GM18502 (cell line): ENCODE results near the gene ZNF641.

Experiments
- ATAC-seq: cut with Tn5 transposase; IDR thresholded peaks from one replicate; pipeline ENCODE4 v1.9.1; 2021; ENCODE audit warnings: mild to moderate bottlenecking; ENCODE audit not compliant: unreplicated experiment, poor library complexity

The ZNF641 gene

DNA sequence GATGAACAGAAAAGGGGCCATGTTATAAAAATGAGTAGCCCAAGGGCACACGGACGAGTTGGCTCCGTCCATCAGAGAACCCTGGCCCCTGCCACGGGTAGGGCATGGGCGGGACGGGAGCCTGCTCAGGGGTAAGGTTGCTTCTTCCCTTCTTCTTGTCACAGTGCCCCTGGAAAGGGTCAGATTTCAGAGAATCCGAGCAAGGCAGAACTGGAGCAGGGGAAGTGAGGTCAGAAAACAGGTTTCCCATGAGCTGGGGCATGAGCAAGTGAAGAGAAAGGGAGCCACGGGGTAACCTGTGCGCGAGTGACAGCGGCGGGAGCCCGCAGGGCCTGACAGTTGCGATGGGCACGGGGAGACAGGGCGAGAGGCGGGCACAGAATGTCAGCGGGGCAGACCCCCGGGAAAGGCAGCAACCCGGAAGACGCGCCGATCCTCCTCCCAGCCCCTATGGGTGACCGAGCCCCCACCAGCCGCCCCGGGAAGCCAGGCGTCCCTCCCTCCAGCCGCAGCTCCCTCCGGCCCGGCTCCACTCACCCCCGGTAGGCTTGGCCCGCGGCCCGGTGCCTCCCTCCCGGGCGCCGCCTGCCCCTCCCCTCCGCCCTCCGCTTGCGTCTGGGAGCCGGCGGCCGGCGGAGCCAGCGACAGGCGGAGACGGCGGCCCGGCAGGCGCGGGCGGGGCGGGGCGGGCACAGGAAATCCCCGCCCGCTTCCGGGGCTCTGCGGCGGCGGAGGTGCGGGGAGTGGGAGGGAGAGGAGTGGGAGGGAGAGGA lies at the start of gene ZNF641:
ZNF641 (minus strand) TSS at position 671 of the 773 bp plus-strand sequence. CDS start 2,829 bp downstream, outside the sequence.
- ATAC-seq: peak; percentile 85

DNA sequence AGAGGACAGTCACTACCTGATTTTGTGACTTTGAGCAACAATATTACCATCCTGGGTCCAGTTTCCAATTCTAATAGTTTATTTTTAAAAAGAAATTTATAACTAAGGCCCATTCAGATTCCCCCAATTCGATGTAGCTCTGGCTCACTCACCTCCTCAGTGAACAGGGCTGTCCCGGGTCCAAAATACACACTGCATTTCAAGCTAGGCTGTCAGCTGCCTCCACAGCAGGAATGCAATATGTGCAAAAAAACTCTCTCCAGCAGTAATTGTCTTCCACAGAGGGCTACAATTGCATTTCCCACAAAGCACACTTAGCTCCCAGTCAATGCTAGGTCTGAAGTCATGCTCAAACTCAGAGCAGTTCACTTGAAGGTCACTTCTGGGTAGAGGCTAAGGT lies 39.3 kb upstream of the ZNF641 start:
- ATAC-seq: no peak

DNA sequence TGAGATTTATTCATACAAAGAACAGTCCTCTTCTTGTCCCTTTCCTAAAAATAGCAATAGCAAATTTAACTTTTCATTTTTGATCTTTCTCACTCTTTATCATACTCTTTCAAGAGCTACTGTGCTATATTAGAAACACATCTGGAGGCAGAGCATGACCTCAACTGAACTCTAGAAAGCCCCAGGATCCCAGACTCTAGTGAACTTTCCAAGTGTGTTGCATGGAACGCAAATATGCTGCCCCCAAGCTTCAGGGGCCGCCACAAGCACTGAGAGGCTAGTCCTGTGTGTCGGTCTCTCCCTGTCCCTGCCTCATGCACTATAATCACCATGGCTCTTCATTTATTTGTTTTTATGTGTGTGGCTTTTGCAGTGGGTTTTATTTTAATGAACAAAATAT lies 38.7 kb upstream of the ZNF641 start:
- ATAC-seq: no peak

DNA sequence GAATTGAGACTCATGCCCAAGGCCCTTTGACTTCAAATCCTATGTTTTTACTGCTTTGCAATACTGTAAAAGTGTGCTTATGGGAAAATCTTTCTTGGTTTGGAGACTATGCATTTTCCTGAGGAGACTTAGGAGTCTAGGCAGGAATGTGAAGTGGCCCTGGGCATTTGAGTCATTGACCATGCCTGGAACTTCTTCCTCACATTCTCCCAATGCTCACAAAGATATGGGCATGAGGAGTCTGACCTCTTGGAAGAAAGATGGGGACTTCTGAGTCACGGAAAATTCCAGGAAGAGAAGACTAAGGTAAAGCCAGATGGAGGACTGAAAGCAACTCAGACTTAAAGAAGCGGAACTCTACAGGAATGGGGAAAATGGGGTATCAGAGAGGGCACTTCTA lies 38.2 kb upstream of the ZNF641 start:
- no peak for ATAC-seq

DNA sequence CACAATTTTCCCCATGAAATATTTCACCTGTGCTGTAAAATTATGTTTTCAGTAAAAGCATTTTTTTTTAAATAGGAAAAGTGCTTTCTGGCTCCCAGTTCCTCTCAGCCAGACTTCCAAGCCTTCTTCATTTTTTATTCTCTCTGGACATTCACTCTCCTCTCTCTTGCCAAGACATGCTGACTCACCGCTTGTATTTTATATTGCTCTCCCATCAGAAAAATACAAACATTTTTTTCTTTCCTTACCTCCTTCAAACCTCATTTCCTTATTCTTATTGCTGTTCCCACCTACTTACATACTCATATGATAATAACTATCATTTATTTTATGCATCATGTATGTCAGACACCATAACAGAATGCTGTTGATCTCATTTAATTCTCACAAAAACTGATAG lies 37.7 kb upstream of the ZNF641 start:
- no peak for ATAC-seq

DNA sequence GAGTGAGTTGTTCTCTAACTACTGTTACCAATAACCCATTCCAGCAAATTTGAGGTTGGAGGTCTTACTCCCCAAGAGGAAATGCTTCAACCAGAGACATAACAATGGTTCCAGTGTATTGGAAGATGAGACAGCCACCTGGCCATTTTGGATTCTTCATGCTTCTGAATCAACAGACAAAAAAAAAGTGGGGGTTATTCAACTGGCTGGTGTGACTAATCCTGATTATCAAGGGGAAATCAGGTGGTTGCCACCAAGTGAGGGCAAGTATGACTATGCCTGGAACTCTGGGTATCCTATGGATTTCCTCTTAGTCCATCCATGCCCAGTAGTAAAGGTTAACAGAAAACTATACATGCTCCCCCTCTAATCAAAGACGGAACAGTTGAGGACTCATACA lies 29.9 kb upstream of the ZNF641 start:
- no peak for ATAC-seq

DNA sequence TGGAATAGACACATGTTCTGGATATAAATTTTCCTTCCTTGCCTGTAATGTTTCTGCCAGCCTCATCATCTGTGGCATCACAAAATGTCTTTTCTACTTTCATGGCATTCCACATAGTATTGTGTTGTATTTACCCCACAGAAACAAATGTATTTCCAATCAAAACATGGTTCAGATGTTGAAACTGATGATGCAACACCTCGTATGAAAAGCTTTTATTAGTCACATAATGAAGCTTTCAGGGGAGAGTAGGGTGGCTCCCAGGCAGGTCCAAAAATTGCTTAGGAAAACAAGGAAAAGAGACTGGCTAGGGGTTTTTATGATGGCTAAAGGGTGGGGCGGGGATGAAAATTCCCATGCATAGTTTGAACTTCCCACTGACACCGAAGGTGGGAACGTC lies 29.1 kb upstream of the ZNF641 start:
- ATAC-seq: no peak

DNA sequence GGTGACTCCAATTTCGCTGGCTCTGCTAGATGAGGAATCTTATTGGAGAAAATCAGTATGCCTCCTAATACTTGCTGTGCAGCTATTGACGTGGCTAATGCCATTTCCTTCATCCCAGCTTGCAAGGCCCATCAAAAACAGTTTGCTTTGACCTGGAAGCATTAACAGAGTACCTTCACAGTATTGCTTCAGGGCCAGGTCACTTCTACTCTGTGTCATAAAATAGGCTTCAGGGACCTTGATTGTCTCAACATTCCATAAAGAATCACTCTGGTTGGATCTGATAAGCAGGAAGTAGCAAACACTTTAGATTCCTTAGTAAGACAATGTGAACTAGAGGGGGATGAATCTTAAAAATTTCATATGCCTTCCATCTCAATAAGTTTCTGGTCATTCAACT lies 26.9 kb upstream of the ZNF641 start:
- ATAC-seq: no peak

DNA sequence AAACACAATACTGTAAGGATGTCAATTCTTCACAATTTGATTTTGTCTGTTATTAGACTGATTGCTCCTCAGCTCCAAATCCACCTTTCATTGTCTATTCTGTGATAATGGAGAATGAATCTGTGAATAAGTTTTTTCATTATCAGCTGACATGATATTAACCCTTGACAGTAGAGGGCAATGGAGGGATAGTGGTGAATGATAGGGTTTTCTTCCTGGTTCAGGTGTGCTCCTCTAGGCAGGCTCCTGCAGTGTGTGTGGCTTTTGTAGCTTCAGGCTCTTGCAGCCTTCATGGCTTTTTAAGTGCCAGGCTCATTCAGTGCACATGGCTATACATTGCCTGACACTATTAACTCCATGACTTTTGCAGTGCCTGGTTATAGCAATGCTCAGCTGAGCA lies 23.4 kb upstream of the ZNF641 start:
- no peak for ATAC-seq

DNA sequence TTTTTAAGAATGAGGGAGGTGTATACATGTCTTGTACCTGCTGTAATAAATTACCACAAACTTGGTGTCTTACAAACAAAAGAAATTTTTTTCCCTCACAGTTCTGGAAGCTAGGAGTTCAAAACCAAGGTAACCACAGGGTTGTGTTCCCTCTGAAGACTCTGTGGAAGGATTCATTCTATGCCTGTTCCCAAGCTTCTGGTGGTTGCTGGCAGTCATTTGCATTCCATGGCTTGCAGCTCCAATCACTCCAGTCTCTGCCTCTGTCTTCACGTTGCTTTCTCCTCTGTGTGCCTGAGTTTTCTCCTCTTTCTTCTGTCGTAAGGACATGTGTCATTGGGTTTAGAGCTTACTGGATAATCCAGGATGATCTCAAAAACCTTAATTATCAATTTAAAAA lies 15.4 kb upstream of the ZNF641 start:
- no peak for ATAC-seq

DNA sequence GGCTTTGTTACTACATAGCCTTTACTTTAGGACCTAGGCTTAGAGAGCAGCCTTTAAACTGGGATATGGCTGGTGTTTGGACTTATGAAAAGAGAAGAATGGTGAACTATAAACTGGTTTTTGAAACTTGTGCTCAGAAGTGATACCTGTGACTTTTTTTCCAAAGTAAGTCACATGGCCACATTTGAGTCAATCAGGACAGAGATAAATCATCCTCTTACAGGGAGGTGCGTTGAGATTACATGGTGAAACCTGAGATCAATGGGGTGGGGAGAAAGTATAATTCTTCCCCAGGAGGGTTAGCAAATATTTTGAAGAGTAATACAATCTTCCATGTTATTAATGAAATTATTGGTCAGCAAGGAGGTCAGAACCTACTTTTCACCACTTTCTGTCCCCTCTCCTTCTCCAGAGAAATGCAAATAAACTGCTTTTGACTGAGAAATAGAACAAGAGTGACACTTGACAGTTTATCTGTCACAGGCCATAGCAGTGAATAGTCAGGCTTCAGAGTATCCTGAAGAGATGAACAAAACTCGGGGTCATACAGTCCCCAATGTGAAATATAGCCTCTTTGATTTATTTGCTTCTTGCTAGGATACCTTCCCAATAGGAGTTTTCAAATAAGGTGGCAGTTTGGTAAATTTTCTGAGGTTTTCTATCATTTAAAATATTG lies 11.1 kb upstream of the ZNF641 start:
- ATAC-seq: no peak

DNA sequence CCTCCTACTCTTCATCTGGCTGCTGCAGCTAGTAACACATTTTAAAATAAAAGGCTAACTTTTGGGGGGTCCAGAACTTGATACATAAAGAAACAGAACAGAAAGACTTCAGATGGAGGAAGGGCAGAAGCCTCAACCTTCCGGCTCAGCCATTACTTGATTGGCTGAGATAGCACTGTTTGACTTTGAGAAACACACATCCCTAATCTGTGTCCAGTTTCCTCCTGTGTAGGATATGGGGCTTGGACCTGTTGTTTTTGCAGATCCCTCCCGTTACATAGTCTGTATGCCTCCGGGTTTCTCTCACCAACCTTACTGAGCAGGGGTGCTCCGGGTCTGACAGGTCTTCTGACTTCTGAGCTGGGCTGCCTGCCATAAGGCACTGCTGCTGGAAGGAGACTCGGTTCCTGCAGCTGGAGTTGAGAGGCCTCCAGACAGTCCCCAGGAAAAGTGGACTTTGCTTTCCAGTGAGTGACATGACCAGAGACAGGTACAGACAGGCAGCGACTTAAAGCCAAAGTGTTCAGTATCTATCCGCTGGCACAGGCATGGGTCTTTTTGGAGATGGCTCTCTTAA lies 8.3 kb upstream of the ZNF641 start:
- ATAC-seq: no peak

DNA sequence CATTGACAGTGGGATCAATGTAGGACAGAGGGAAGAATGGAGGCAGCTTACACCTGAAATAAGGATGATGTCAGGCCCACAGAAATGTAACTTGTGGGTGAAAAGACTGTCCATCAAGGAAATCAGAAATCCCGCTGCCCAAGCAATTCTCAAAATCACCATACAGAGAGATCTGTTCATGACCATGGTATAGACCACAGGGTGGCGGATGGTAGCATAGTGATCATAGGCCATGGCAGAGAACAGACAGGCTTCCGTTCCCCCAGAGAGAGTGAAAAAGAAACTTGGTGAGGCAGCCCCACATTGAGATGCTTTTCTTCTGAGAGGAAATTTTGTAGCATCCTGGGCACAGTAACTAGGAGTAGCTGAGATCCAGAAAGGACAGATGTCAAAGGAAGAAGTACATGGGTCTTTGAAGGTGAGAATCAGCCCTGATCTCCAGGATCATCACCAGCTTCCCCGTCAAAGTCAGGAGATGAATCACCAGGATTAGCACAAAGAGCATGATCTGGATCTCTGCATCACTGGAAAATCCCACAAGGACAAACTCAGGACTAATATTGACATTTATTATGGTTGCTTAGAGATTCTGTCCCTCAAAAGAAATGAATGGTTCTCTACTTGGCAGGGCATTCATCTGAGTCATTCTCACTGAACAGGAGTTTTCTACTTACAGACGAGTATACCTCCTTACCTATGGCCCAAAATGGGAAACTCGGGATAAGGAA lies 5.5 kb upstream of the ZNF641 start:
- ATAC-seq: no peak

DNA sequence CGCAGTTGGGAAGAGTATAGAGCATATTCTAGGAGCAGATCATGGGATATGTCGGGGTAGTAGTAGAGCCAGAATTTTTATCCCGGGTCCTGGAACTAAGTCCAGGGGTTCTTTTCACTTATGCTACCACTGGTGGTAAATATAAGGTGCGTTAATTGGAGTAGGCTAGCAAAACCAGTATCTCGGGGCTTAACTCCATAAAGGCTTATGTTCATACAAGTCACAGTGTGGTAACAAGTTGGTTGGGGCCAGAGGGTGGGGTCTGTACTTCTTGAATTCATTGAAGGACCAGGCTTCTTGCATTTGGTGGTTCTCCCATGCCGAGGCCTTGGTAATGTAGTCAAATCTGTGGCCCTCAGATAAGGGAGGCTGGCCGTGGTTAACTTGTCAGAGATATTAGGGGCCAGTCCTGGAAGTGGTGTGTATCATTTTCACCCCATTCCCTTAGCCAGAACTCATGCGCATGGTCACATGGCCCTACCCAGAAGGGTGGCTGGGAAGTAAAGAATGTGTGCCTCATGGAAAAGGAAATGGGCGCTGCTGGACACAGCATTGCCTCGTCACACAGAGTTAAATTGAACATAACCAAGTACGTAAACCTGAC lies 1.5 kb upstream of the ZNF641 start:
- ATAC-seq: no peak

DNA sequence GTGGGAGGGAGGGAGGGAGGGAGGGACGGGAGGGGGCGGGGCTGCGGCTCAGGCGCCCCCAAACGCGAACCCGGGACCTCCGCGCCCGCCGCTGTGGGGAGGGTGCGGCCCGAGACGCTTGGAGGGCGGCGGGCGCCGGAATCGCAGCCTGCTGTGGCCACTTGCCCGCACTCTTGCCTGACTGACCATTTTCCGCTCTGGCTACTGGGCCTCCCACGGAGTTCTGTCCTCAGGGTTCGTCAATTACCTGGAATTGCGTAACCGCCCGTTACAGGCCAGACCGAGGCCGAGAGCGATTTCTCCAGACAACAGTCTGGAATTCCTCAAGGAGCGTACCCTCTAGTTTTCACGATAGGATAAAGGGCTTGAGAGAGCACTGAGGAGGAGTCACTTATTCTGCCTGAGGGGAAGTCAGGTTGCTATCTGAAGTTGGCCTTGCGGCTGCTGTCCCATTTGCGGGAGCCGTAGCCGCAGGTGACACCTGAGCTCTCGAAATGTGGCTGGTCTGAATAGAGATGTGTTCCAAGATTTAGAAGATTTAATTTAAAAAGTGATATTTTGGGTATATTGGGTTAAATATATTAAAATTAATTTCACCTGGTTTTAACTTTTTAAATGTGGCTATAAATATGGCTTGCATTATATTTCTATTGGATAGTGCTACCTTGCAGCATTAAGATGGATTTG lies 446 bp upstream of the ZNF641 start:
- ATAC-seq: peak; percentile 47

DNA sequence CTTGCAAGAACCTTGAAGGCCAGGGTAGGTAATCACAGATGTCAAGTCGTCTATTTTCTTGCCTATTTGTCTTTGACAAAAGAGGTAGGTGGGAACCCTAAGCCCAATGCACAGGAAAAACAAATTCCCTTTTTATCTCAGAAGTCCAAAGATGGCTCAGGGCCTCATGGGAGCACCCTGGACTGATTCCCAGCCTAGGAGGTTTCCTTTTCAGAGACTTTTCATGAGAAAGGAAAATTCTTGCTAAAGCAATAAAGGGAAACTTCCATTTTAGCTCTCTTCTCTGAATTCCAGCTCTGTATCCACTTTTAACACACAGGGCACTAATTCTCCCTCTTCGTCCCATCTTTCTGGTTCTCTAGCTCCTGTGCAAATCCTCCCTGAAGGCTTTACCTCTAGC lies 1.2 kb downstream of the ZNF641 start:
- no peak for ATAC-seq

DNA sequence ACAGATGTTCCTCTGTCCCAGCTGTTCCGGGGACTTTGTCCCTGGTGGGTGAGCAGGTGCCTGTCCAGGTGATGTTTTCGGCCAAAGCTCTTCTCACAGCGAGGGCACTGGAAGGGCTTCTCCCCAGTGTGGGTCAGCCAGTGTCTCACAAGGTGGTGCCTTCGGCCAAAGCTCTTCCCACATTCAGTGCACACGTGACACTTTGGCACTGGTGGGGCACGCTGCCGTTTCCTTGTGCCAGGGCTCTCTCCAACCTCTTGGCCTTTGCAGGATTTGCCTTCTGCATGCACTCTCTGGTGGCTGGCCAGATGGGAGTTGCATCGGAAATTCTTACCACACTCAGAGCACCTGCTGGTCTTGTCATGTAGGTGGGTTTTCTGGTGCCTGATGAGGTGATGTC lies 7.7 kb downstream of the ZNF641 start:
- no peak for ATAC-seq

DNA sequence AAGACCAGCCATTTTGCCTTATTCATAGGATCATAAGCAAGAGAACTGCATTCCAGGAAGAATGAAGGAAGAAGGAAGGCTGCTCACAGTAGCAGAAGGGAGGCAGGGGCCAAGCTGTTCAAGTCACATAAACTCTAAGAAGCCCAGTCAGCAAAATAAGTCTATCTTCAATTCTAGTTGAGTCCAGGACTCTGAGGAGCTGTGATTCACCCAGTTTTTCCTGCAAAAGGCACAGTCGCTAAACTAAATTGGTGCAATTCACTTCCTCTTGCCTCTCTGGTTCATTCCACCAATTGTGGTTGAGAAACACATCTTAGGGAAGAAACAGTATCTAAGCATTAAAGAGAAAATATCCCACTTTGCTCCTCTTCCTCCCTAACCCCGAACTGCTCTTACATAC lies 9.8 kb downstream of the ZNF641 start:
- ATAC-seq: no peak

DNA sequence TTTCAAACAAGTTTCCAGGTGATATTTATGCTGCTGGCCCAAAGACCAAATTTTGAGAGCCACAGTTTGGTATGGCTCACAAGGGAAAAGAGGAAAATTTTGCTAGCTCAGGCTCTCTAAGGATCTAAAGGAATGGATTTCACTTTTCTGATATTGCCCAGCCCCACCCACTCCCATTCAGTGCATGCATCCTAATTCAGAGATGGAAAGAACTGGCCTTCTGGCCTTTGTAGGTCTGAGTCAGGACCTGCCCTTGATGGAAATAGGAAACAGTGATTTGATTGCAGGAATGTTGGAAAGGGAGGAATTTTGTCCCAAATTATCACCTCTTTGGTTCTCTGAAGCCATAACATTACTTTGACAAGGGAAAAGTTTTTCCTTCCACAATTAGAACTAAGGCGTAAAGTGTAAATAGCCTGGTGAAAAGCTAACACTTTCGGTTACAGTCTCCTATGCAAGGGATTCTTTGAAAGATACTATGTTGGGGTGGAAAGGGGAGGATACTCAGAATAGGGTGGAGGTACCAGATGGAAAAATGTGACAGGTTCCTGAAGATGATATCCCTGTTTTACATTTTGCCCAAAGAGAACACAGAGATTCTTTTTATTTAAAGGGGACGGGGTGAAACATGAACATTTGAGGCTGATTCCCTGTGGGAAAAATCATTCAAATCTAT lies 11.1 kb downstream of the ZNF641 start:
- ATAC-seq: no peak

DNA sequence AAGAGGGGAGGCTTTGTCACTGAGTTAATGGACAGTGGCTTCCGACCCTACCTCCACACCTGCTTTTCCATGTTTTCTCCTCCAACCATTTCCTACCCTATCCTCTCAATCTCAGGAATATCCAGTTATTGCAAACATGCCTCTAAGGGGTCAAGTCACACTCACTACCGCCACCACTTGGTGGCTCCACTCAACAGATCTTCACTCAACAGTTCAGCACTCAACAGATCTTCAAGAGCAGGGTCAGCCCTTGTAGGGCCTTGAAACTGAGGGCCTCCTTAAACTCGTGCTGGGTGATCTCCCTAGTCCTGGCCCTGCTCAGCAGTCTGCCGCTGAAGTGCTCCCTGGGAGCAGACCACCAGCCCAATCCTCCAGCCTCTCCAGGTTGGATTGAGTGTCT lies 14.2 kb downstream of the ZNF641 start:
- ATAC-seq: no peak
